Thoracic aorta (tissue), 2 donors: Measurements from ENCODE around the gene NSMF. TPM values are rescaled to one million over a fixed set of nuclear protein-coding genes. Genes with fewer than 3 reads are reported as not detected.

ENCODE experiments used
- ATAC-seq: fragments of 150-250 bp; one replicate; pipeline ENCODE4 v1.8.0; 2017; ENCODE audit warnings: low read depth; ENCODE audit not compliant: insufficient number of reproducible peaks, low FRiP score
- DNase-seq: peaks from one replicate; pipeline ENCODE4 v3.0.0-alpha.2; 2020; ENCODE audit warnings: low spot score
- H3K27ac ChIP-seq, 2 donors: fragments of 200-600 bp; sonication (generic); 1 replicate in 1 of 2; 2 replicates in 1 of 2; pipeline ENCODE4 v1.5.1; 2016; ENCODE audit warnings: mild to moderate bottlenecking in 2 of 2, moderate library complexity in 2 of 2
- H3K27me3 ChIP-seq: fragments of 200-600 bp; sonication (generic); replicated peaks from 2 replicates; pipeline ENCODE4 v1.6.0; 2016; ENCODE audit warnings: mild to moderate bottlenecking; ENCODE audit not compliant: insufficient read depth
- H3K36me3 ChIP-seq: fragments of 200-600 bp; sonication (generic); one replicate; pipeline ENCODE4 v1.5.1; 2016
- H3K4me1 ChIP-seq, 2 donors: fragments of 200-600 bp; sonication (generic); 1 replicate in 1 of 2; 2 replicates in 1 of 2; pipeline versions ENCODE4 v1.5.1 to v1.6.0; 2016; ENCODE audit warnings: low read depth in 2 of 2, mild to moderate bottlenecking in 1 of 2; ENCODE audit not compliant: control insufficient read depth in 1 of 2
- H3K4me3 ChIP-seq: fragments of 200-600 bp; sonication (generic); 2 replicates; pipeline ENCODE4 v1.5.1; 2016; ENCODE audit warnings: mild to moderate bottlenecking
- H3K9me3 ChIP-seq: fragments of 200-600 bp; sonication (generic); 2 replicates; pipeline ENCODE4 v1.5.1; 2016
- CTCF ChIP-seq: fragments of 200-600 bp; sonication (generic); IDR thresholded peaks from one replicate; pipeline ENCODE4 v1.5.1; 2019; ENCODE audit warnings: antibody characterized with exemption
- total RNA-seq, 2 donors: library from RNA; depleted of rRNA; stranded (reverse); fragments of >200 nt; gene quantifications; one replicate each; pipeline versions ENCODE4 v1.1.0 to v1.2.3, GENCODE V29; 2016

NSMF gene
- total RNA-seq, 2 donors from 2014 or later: 168 to 251 TPM

GRCh38 chr9:137408651-137409405 lies 50.3 kb downstream of the NSMF start:
- Histone ChIP-seq H3K27me3 (no peaks in the 10 kb centered on the region), H3K4me3 (no peak overlapping the region), H3K27ac (peak overlapping the region in 1 of 2 donors; percentile 33), H3K4me1 (peaks cover 26 to 34% of the 10 kb centered on the region in 2 donors), H3K9me3 (no peaks in the 10 kb centered on the region), H3K36me3 (no peaks in the 10 kb centered on the region)
- no peak for TF ChIP-seq CTCF
- DNase-seq: no peak
- no peak for ATAC-seq

DNA sequence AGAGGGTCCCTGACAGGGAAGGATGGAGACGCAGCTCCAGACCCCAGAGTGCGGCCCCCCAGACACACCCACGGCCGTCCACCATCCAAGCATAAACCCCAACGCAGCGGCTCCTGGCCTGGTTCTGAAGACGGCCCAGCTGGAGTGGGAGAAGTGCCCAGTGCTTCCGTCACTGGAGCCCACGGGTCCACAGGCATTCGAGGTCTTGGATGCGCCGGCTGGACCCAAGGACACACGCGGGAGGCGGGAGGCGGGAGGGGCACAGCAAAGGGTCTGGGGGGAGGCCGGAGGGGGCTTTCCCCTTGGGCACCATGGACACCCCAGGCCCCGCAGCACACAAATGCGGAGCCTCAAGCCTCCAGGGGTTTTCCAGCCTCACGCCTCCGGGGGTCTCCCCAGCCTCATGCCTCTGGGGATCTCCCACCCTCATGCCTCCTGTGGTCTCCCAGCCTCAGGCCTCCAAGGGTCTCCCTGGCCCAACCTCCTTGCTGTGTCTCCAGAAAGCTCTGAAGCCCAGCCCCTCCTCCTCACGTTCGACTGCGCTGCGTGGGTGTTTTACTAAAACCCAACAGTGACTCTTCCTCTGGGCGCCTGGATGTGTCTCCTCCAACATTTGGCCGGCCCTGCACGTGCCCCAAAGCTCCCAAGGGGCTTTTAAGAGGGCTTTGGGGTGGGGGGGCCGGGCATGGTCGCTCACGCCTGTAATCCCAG lies 51.4 kb downstream of the NSMF start:
- Histone ChIP-seq H3K36me3 (no peaks in the 10 kb centered on the region), H3K27ac (no peak overlapping the region), H3K9me3 (no peaks in the 10 kb centered on the region), H3K4me3 (peak overlapping the region; percentile 67), H3K27me3 (no peaks in the 10 kb centered on the region), H3K4me1 (peaks cover 26 to 31% of the 10 kb centered on the region in 2 donors)
- no peak for ATAC-seq
- DNase-seq: no peak
- TF ChIP-seq CTCF: no peak

GRCh38 chr9:137406876-137407589 lies 52.1 kb downstream of the NSMF start:
- Histone ChIP-seq H3K9me3 (no peaks in the 10 kb centered on the region), H3K27ac (no peak overlapping the region), H3K4me3 (peak overlapping the region; percentile 67), H3K4me1 (peaks cover 23 to 30% of the 10 kb centered on the region in 2 donors), H3K36me3 (no peaks in the 10 kb centered on the region), H3K27me3 (no peaks in the 10 kb centered on the region)
- ATAC-seq (no peak), DNase-seq (no peak)
- TF ChIP-seq CTCF: peak; percentile 80

- H3K9me3 ChIP-seq: no peaks in the 10 kb centered on the region
- H3K27ac ChIP-seq: no peak overlapping the region
- peak overlapping the region; percentile 67 for H3K4me3 ChIP-seq
- no peak for DNase-seq
- no peaks in the 10 kb centered on the region for H3K27me3 ChIP-seq
- H3K36me3 ChIP-seq: no peaks in the 10 kb centered on the region
- ATAC-seq: no peak
- no peak for TF ChIP-seq CTCF
- H3K4me1 ChIP-seq: peaks cover 18 to 24% of the 10 kb centered on the region in 2 donors
Measured at GRCh38 chr9:137406085-137406760, 52.9 kb downstream of the NSMF start.
